ENCODE results near the gene CYP4F8. TPM values are rescaled to one million over a fixed set of nuclear protein-coding genes. Genes with fewer than 3 reads are reported as not detected.
A peak's percentile ranks its signal among the peaks of the same experiment; 100 is the strongest.

Gene CYP4F8
- total and polyA plus RNA-seq, 9 of the 15 experiments (the other 6 are each of a cell fraction or from before 2014, with no cell fraction given) = not detected

- peaks cover 3% of the 10 kb centered on the region for H3K9me1 ChIP-seq (ENCODE audit: control insufficient read depth, insufficient read depth, low read length)
- H3K27ac ChIP-seq (ENCODE audit: extremely low read depth, low read depth, low read length) = no peak overlapping the region
- no peak overlapping the region for H3K4me3 ChIP-seq
- DNase-seq (ENCODE audit: extremely low read depth in 1 of 4, low spot score in 3 of 4) (no peak), ATAC-seq (no peak), FAIRE-seq (no peak)
- peaks cover 6 to 20% of the 10 kb centered on the region in 2 experiments; a peak in 4 of 5 replicates for H3K4me1 ChIP-seq (replicated peaks in 1 of 2; ENCODE audit: control insufficient read depth in 2 of 2, insufficient read depth in 2 of 2, low read length in 2 of 2)
- no peak for TF ChIP-seq ZNF507 (tag; conservative IDR thresholded peaks at IDR 0.05)
- TF ChIP-seq ZFP36 (IDR thresholded peaks at IDR 0.05; ENCODE audit: low read depth, low read length, partially characterized antibody) = peak; percentile 59
- H3K9ac ChIP-seq (ENCODE audit: insufficient read depth in 1 of 2, low read depth in 2 of 2, low read length in 2 of 2) = no peak overlapping the region
- no peak overlapping the region for H2AFZ ChIP-seq (ENCODE audit: low read depth, low read length)
- 3% methylated on average over 3 of the region's 3 CpGs for WGBS (ENCODE audit: insufficient coverage, low coverage, missing lambda C conversion rate)
- H3K9me3 ChIP-seq (replicated peaks; ENCODE audit: control insufficient read depth, insufficient read depth, low read depth, low read length) = no peaks in the 10 kb centered on the region
- intact Hi-C loops (cut with micrococcal nuclease) = no loop called here
- H3K36me3 ChIP-seq (ENCODE audit: control insufficient read depth, insufficient read depth, low read length) = no peaks in the 10 kb centered on the region
- in situ Hi-C loops (cut with MboI) = no loop called here
- no peak overlapping the region for H3K4me2 ChIP-seq (ENCODE audit: insufficient read depth, low read length)
- no peaks in the 10 kb centered on the region; the same call in 1 of the 2 replicates for H4K20me1 ChIP-seq (replicated peaks; ENCODE audit: control insufficient read depth, insufficient read depth, low read length)
- POLR2A ChIA-PET = no interaction called here
- H3K27me3 ChIP-seq (ENCODE audit: control insufficient read depth in 2 of 2, insufficient read depth in 2 of 2, low read length in 2 of 2) = peaks cover 0 to 18% of the 10 kb centered on the region in 2 experiments; a peak in 2 of 5 replicates
- no peaks in the 10 kb centered on the region for H3K79me2 ChIP-seq (ENCODE audit: control insufficient read depth, insufficient read depth, low read length)
- BruUV-seq (replicated peaks) = no TSS peak
- CTCF ChIA-PET (ENCODE audit: low intra/inter-chr PET ratio) = no interaction called here
These were observed 29.2 kb downstream of the CYP4F8 start for GRCh38 chr19:15644066-15644741.

GRCh38 chr19:15644816-15645215, 29.8 kb downstream of the CYP4F8 start:
- Histone ChIP-seq H2AFZ (ENCODE audit: low read depth, low read length) (no peak overlapping the region), H3K9me1 (ENCODE audit: control insufficient read depth, insufficient read depth, low read length) (peaks cover 3% of the 10 kb centered on the region), H3K79me2 (ENCODE audit: control insufficient read depth, insufficient read depth, low read length) (no peaks in the 10 kb centered on the region), H3K36me3 (ENCODE audit: control insufficient read depth, insufficient read depth, low read length) (no peaks in the 10 kb centered on the region), H3K4me1 (replicated peaks in 1 of 2; ENCODE audit: control insufficient read depth in 2 of 2, insufficient read depth in 2 of 2, low read length in 2 of 2) (peaks cover 6 to 20% of the 10 kb centered on the region in 2 experiments; a peak in 4 of 5 replicates), H3K9ac (ENCODE audit: insufficient read depth in 1 of 2, low read depth in 2 of 2, low read length in 2 of 2) (no peak overlapping the region), H3K4me2 (ENCODE audit: insufficient read depth, low read length) (no peak overlapping the region), H4K20me1 (replicated peaks; ENCODE audit: control insufficient read depth, insufficient read depth, low read length) (no peaks in the 10 kb centered on the region; the same call in 1 of the 2 replicates), H3K27ac (ENCODE audit: extremely low read depth, low read depth, low read length) (no peak overlapping the region), H3K4me3 (no peak overlapping the region), H3K9me3 (replicated peaks; ENCODE audit: control insufficient read depth, insufficient read depth, low read depth, low read length) (no peaks in the 10 kb centered on the region), H3K27me3 (ENCODE audit: control insufficient read depth in 2 of 2, insufficient read depth in 2 of 2, low read length in 2 of 2) (peaks cover 0 to 18% of the 10 kb centered on the region in 2 experiments; a peak in 2 of 5 replicates)
- no TSS peak for BruUV-seq (replicated peaks)
- CTCF ChIA-PET (ENCODE audit: low intra/inter-chr PET ratio) = no interaction called here
- ATAC-seq (no peak), FAIRE-seq (no peak), DNase-seq (ENCODE audit: extremely low read depth in 1 of 4, low spot score in 3 of 4) (no peak)
- POLR2A ChIA-PET = interaction anchor here (0.6 kb wide), 2 partner anchors 57 to 532 kb away, joined by 3 read pairs; no protein-coding TSS in a partner anchor
- in situ Hi-C loops (cut with MboI) = no loop called here
- no peak for TF ChIP-seq ZNF511 (CRISPR knock-in tag; IDR thresholded peaks at IDR 0.05)
- no peak for TF ChIP-seq POU5F1 (IDR thresholded peaks at IDR 0.05; ENCODE audit: borderline replicate concordance, low read depth, low read length, partially characterized antibody)
- TF ChIP-seq ZNF551 (CRISPR knock-in tag; IDR thresholded peaks at IDR 0.05) = no peak
- TF ChIP-seq ZNF785 (CRISPR knock-in tag; IDR thresholded peaks at IDR 0.05) = no peak
- TF ChIP-seq RBM25 (IDR thresholded peaks at IDR 0.05; ENCODE audit: low read depth, low read length, severe bottlenecking) = peak; percentile 50
- intact Hi-C loops (cut with micrococcal nuclease) = no loop called here
- 0% methylated on average over 3 of the region's 3 CpGs for WGBS (ENCODE audit: insufficient coverage, low coverage, missing lambda C conversion rate)
